K562 (cell line): ENCODE results near the gene ERICH2. TPM values are rescaled to one million over a fixed set of nuclear protein-coding genes. Genes with fewer than 3 reads are reported as not detected.
A peak's percentile ranks its signal among the peaks of the same experiment; 100 is the strongest.

Experiments used
- CBX3 ChIP-seq, 2 experiments: IDR thresholded peaks; 1 replicate in 1 of 2; 2 replicates in 1 of 2; pipeline ENCODE4 v1.6.1; 2012; ENCODE audit warnings: inconsistent platforms in 2 of 2, low read length in 2 of 2, borderline replicate concordance in 1 of 2, control low read depth in 1 of 2
- CEBPB ChIP-seq: fragments of 450-650 bp; IDR thresholded peaks from 2 replicates; pipeline ENCODE4 v1.6.1; 2016; ENCODE audit warnings: missing genetic modification characterization, missing compliant biosample characterization
- FOS ChIP-seq: IDR thresholded peaks from 3 replicates; pipeline ENCODE4 v1.6.1; 2011; ENCODE audit not compliant: insufficient read length; ENCODE audit errors: extremely low read depth
- FOXK1 ChIP-seq: sonication (generic); formaldehyde crosslinking; IDR thresholded peaks from 2 replicates; pipeline ENCODE4 v1.8.0; 2022; ENCODE audit warnings: missing genetic modification reagents, mild to moderate bottlenecking, borderline replicate concordance
- LCOR ChIP-seq: sonication (generic); formaldehyde crosslinking; IDR thresholded peaks from 2 replicates; pipeline ENCODE4 v1.8.0; 2022; ENCODE audit warnings: mild to moderate bottlenecking, missing genetic modification reagents
- MCM2 ChIP-seq: fragments of 450-650 bp; IDR thresholded peaks from 2 replicates; pipeline ENCODE4 v1.6.1; 2017; ENCODE audit warnings: low read depth, mild to moderate bottlenecking
- NCOA6 ChIP-seq: fragments of 450-650 bp; IDR thresholded peaks from 2 replicates; pipeline ENCODE4 v1.6.1; 2017; ENCODE audit warnings: mild to moderate bottlenecking
- POLR2G ChIP-seq: fragments of 200-400 bp; formaldehyde crosslinking; IDR thresholded peaks from 2 replicates; pipeline ENCODE4 v1.6.1; 2017; ENCODE audit warnings: low read depth, mild to moderate bottlenecking, antibody characterized with exemption, low read length, moderate library complexity
- POLR2H ChIP-seq: IDR thresholded peaks from 2 replicates; pipeline ENCODE4 v1.6.1; 2016; ENCODE audit warnings: missing genetic modification characterization, low read depth, mild to moderate bottlenecking, control low read depth, missing compliant biosample characterization, moderate library complexity
- POLR3G ChIP-seq: IDR thresholded peaks from 2 replicates; pipeline ENCODE4 v1.6.1; 2011; ENCODE audit not compliant: insufficient read length, insufficient replicate concordance; ENCODE audit errors: extremely low read depth
- RBM14 ChIP-seq: fragments of 200-400 bp; formaldehyde crosslinking; IDR thresholded peaks from 2 replicates; pipeline ENCODE4 v1.6.1; 2018; ENCODE audit warnings: low read depth, mild to moderate bottlenecking, low read length, moderate library complexity, borderline replicate concordance; ENCODE audit not compliant: insufficient read depth
- TCF7 ChIP-seq: sonication (generic); IDR thresholded peaks from 2 replicates; pipeline ENCODE4 v1.6.1; 2016; ENCODE audit warnings: antibody characterized with exemption, borderline replicate concordance
- TEAD2 ChIP-seq: fragments of 450-650 bp; IDR thresholded peaks from 2 replicates; pipeline ENCODE4 v1.6.1; 2016; ENCODE audit warnings: missing genetic modification characterization, control low read depth, missing compliant biosample characterization
- TEAD4 ChIP-seq, 2 experiments: sonication (generic) in 1 of 2; formaldehyde crosslinking in 1 of 2; IDR thresholded peaks; 2 replicates each; pipeline versions ENCODE4 v1.6.1 to v1.8.0; 2012 to 2022; ENCODE audit warnings: borderline replicate concordance in 1 of 2, inconsistent platforms in 1 of 2, low read length in 1 of 2, mild to moderate bottlenecking in 1 of 2, missing genetic modification reagents in 1 of 2
- U2AF2 ChIP-seq: fragments of 200-400 bp; formaldehyde crosslinking; optimal IDR thresholded peaks from 2 replicates; pipeline ENCODE3; 2017; ENCODE audit warnings: low read depth, mild to moderate bottlenecking, low read length
- ZBTB7A ChIP-seq: IDR thresholded peaks from 2 replicates; pipeline ENCODE4 v1.6.1; 2011; ENCODE audit warnings: low read depth, mild to moderate bottlenecking, low read length, moderate library complexity, borderline replicate concordance; ENCODE audit not compliant: control insufficient read depth
- ZFPM2 ChIP-seq: fragments of 250-450 bp; sonication (Bioruptor Pico); IDR thresholded peaks from 2 replicates; pipeline ENCODE4 v1.5.1; 2022; ENCODE audit warnings: mild to moderate bottlenecking
- ZNF140 ChIP-seq: fragments of 250-450 bp; sonication (Bioruptor Pico); IDR thresholded peaks from 2 replicates; pipeline ENCODE4 v1.8.0; 2021; ENCODE audit warnings: moderate library complexity, mild to moderate bottlenecking, inconsistent platforms
- ZNF263 ChIP-seq: sonication (generic); formaldehyde crosslinking; IDR thresholded peaks from 2 replicates; pipeline ENCODE4 v1.8.0; 2022; ENCODE audit warnings: mild to moderate bottlenecking, missing genetic modification reagents, borderline replicate concordance
- ZNF764 ChIP-seq: fragments of 250-450 bp; sonication (Bioruptor Pico); IDR thresholded peaks from 2 replicates; pipeline ENCODE4 v1.4.0; 2020; ENCODE audit warnings: low read depth, mild to moderate bottlenecking, moderate library complexity
- polyA plus RNA-seq, 8 experiments: library from polyadenylated mRNA; depleted of rRNA in 4 of 8; stranded (reverse) in 5 of 8; unstranded in 3 of 8; fragments of >200 nt; fragmentation: Nextera tagmentation in 2 of 8; fragmentation: Illumina TruSeq in 1 of 8; extraction: Ambion mirVana in 2 of 8; extraction: Trizol in 1 of 8; gene quantifications; 2 replicates each; pipeline versions ENCODE4 v1.2.1 to v1.2.3, GENCODE V29; 2011 to 2014; ENCODE audit warnings: inconsistent platforms in 1 of 8, missing spikeins in 1 of 8
- total RNA-seq, 7 experiments: library from RNA; depleted of rRNA in 6 of 7; stranded (reverse); fragments of >200 nt in 6 of 7; fragmentation: Illumina TruSeq in 2 of 7; extraction: Trizol in 2 of 7; gene quantifications; 2 replicates each; pipeline versions ENCODE4 v1.2.1 to v1.2.3, GENCODE V29; 2011 to 2021; ENCODE audit warnings: low replicate concordance in 1 of 7
- TF ChIP-seq, protein P1 (sequence below), 3 experiments: fragments of 200-800 bp in 1 of 3; fragments of 250-450 bp in 1 of 3; fragments of 450-650 bp in 1 of 3; sonication (Bioruptor Pico) in 1 of 3; sonication (Bioruptor generic) in 1 of 3; formaldehyde crosslinking in 1 of 3; IDR thresholded peaks; 2 replicates each; pipeline versions ENCODE4 v1.6.1 to v1.8.0; 2016 to 2022; ENCODE audit warnings: mild to moderate bottlenecking in 2 of 3, missing genetic modification characterization in 2 of 3, missing compliant biosample characterization in 1 of 3, moderate library complexity in 1 of 3
- TF ChIP-seq, protein P2 (sequence below): sonication (generic); formaldehyde crosslinking; IDR thresholded peaks from 2 replicates; pipeline ENCODE4 v1.8.0; 2022; ENCODE audit warnings: mild to moderate bottlenecking, missing genetic modification reagents
- TF ChIP-seq, protein P3 (sequence below): sonication (generic); formaldehyde crosslinking; IDR thresholded peaks from 2 replicates; pipeline ENCODE4 v1.8.1; 2022; ENCODE audit warnings: missing genetic modification reagents

ERICH2 gene
- total and polyA plus RNA-seq, 9 of the 15 experiments (the other 6 are each of a cell fraction or from before 2014, with no cell fraction given): 0.85 to 2.4 (median 1.6) TPM

DNA sequence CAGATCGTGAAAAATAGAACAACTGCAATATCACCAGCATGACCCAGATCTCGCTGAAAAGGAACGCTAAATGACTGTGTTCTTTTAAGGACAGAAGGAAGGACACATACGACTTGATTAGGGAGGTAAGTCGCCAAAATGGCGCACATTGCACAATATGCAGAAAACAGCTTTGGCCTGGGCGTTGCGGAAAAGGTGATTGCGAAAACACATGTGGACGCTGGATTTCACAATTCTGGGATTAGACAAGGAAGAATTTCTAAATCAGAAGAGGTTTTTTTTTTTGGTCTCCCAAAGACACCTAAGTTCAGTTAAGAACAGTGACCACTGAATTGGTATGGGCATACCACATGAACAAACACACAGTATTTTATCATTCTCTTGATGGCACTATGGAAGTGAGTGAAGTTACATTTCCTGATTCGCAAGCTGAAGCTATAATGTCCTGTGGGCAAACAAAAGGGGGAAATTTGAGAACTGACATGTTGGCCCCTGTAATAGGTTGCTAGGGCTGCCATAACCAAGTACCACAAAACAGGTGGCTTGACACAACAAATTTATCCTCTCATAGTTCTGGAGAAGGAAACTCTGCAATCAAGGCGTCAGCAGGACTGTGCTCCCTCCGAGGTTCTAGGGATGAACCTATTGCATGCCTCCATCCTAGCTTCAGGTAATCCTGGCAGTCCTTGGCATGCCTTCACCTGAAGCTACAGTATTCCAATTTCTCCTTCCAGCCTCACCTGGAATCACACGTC, 25.8 kb upstream of the ERICH2 start (continued):
- TF ChIP-seq FOS: no peak
- TF ChIP-seq CBX3 (IDR thresholded peaks at IDR 0.05; ENCODE audit: borderline replicate concordance in 1 of 2, low read length in 2 of 2): no peak
- no peak for TF ChIP-seq POLR2G
- no peak for TF ChIP-seq POLR2H (tag)
- TF ChIP-seq TEAD4 (IDR thresholded peaks at IDR 0.05; ENCODE audit: low read length): peak; percentile 53
- TF ChIP-seq TEAD4 (CRISPR knock-in tag; IDR thresholded peaks at IDR 0.05; ENCODE audit: borderline replicate concordance): no peak
- TF ChIP-seq LCOR (CRISPR knock-in tag): no peak
- no peak for TF ChIP-seq U2AF2
- TF ChIP-seq TCF7: no peak
- TF ChIP-seq, protein P1, sequence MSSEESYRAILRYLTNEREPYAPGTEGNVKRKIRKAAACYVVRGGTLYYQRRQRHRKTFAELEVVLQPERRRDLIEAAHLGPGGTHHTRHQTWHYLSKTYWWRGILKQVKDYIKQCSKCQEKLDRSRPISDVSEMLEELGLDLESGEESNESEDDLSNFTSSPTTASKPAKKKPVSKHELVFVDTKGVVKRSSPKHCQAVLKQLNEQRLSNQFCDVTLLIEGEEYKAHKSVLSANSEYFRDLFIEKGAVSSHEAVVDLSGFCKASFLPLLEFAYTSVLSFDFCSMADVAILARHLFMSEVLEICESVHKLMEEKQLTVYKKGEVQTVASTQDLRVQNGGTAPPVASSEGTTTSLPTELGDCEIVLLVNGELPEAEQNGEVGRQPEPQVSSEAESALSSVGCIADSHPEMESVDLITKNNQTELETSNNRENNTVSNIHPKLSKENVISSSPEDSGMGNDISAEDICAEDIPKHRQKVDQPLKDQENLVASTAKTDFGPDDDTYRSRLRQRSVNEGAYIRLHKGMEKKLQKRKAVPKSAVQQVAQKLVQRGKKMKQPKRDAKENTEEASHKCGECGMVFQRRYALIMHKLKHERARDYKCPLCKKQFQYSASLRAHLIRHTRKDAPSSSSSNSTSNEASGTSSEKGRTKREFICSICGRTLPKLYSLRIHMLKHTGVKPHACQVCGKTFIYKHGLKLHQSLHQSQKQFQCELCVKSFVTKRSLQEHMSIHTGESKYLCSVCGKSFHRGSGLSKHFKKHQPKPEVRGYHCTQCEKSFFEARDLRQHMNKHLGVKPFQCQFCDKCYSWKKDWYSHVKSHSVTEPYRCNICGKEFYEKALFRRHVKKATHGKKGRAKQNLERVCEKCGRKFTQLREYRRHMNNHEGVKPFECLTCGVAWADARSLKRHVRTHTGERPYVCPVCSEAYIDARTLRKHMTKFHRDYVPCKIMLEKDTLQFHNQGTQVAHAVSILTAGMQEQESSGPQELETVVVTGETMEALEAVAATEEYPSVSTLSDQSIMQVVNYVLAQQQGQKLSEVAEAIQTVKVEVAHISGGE (CRISPR knock-in tag; IDR thresholded peaks at IDR 0.05): no peak
- TF ChIP-seq ZNF263: peak; percentile 51; the same call in 1 of the 2 replicates
- TF ChIP-seq, protein P2, sequence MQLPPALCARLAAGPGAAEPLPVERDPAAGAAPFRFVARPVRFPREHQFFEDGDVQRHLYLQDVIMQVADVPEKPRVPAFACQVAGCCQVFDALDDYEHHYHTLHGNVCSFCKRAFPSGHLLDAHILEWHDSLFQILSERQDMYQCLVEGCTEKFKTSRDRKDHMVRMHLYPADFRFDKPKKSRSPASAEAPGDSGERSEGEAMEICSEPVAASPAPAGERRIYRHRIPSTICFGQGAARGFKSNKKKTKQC (CRISPR knock-in tag): no peak
- no peak for TF ChIP-seq ZBTB7A
- TF ChIP-seq, protein P3, sequence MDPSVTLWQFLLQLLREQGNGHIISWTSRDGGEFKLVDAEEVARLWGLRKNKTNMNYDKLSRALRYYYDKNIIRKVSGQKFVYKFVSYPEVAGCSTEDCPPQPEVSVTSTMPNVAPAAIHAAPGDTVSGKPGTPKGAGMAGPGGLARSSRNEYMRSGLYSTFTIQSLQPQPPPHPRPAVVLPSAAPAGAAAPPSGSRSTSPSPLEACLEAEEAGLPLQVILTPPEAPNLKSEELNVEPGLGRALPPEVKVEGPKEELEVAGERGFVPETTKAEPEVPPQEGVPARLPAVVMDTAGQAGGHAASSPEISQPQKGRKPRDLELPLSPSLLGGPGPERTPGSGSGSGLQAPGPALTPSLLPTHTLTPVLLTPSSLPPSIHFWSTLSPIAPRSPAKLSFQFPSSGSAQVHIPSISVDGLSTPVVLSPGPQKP (CRISPR knock-in tag): no peak
- no peak for TF ChIP-seq NCOA6
- TF ChIP-seq MCM2: no peak
- no peak for TF ChIP-seq RBM14
- TF ChIP-seq ZFPM2 (CRISPR knock-in tag): no peak
- no peak for TF ChIP-seq POLR3G
- no peak for TF ChIP-seq FOXK1 (CRISPR knock-in tag)
- TF ChIP-seq CEBPB (tag): peak; percentile 100
- TF ChIP-seq TEAD2 (tag): no peak
- no peak for TF ChIP-seq ZNF764 (CRISPR knock-in tag)
- no peak for TF ChIP-seq ZNF140 (CRISPR knock-in tag)
